ENCODE measurements around the gene APC. TPM values are rescaled to one million over a fixed set of nuclear protein-coding genes. Genes with fewer than 3 reads are reported as not detected.

APC gene
- total RNA-seq, 1 experiment from 2014 or later = 24.0 TPM

DNA sequence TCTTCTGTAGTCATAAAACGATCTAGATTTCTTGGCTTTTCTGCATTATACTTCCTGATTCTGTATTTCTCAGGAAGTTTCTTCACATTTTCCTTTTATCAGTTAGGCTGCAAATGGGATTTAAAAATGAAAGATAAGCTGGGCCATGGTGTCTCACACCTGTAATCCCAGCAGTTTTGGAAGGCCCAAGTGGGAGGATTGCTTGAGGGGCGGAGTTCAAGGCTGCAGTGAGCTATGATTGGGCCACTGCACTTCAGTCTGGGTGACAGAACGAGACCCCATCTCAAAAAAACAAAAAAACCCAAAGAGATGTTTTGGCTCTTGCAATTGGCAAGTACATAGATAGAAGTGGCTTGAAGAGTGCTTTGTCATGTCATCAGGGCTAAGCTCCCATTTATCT lies 26.2 kb upstream of the APC start:
- CTCF ChIA-PET = no interaction called here
- POLR2A ChIA-PET = no interaction called here
- no peak overlapping the region for H2AFZ ChIP-seq (ENCODE audit: low read depth, low read length, poor library complexity, severe bottlenecking)
- no peaks in the 10 kb centered on the region for H3K36me3 ChIP-seq (ENCODE audit: control insufficient read depth in 1 of 2, insufficient read depth in 2 of 2, low read length in 2 of 2)
- DNase-seq (ENCODE audit: low read depth, low spot score) = no peak
- no peak overlapping the region for H3K9ac ChIP-seq (ENCODE audit: low read length)
- peaks cover 40% of the 10 kb centered on the region for H3K79me2 ChIP-seq (ENCODE audit: insufficient read depth, low read length)
- H3K4me1 ChIP-seq (ENCODE audit: control insufficient read depth in 1 of 2, insufficient read depth in 2 of 2, low read length in 2 of 2) = peaks cover 17 to 32% of the 10 kb centered on the region in 2 experiments
- no peaks in the 10 kb centered on the region for H3K9me2 ChIP-seq (ENCODE audit: insufficient read depth)
- H3K27ac ChIP-seq (ENCODE audit: low read depth, low read length) = no peak overlapping the region
- H3K4me3 ChIP-seq (replicated peaks in 1 of 2; ENCODE audit: low read depth in 1 of 2, low read length in 2 of 2) = no peak overlapping the region
- no peaks in the 10 kb centered on the region for H3K27me3 ChIP-seq (ENCODE audit: insufficient read depth, low read length)
- H4K20me1 ChIP-seq (ENCODE audit: insufficient read depth) = no peaks in the 10 kb centered on the region; the same call in 1 of the 2 replicates
- RAD21 ChIA-PET (ENCODE audit: low non-redundant PET in 1 of 2, low total read pairs in 2 of 2, uncharacterized antibody in 2 of 2, unreplicated experiment in 2 of 2) = no interaction called here
- no peak for ATAC-seq
- no peak overlapping the region for H3K4me2 ChIP-seq (ENCODE audit: low read length)
- intact Hi-C loops (cut with micrococcal nuclease) = no loop called here
- TF ChIP-seq EZH2phosphoT487 (IDR thresholded peaks at IDR 0.05; ENCODE audit: borderline replicate concordance) (no peak), RAD21 (IDR thresholded peaks at IDR 0.05; ENCODE audit: low read depth) (no peak), ZNF274 (IDR thresholded peaks at IDR 0.05; ENCODE audit: low read depth, low read length) (no peak)
- H3K9me3 ChIP-seq (ENCODE audit: control insufficient read depth in 1 of 2, insufficient read depth in 1 of 2, low read depth in 1 of 2, low read length in 2 of 2) = no peaks in the 10 kb centered on the region
- BruUV-seq (replicated peaks) = no TSS peak

DNA sequence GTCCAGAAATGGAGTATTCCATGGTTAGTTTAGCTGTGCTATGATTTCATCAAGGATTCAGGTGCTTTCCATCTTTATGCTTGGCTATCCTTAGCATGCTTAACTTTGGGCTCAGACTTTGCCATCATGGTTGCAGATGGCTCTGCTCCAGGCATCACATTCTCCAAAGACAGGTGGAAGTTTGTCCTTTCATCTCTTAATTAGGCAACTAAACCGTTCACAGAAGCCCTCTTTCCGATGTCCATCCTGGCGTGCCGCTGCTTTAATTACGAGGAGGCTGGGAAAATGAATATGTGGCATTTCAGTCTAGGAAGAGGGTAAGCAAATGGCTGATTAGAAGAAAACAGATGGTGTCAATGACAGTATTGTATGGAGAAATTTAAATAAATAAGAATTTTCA lies 24.5 kb upstream of the APC start:
- Histone ChIP-seq H3K36me3 (ENCODE audit: control insufficient read depth in 1 of 2, insufficient read depth in 2 of 2, low read length in 2 of 2) (no peaks in the 10 kb centered on the region), H3K4me3 (replicated peaks in 1 of 2; ENCODE audit: low read depth in 1 of 2, low read length in 2 of 2) (no peak overlapping the region), H3K27ac (ENCODE audit: low read depth, low read length) (no peak overlapping the region), H3K9me2 (ENCODE audit: insufficient read depth) (no peaks in the 10 kb centered on the region), H3K4me2 (ENCODE audit: low read length) (no peak overlapping the region), H3K79me2 (ENCODE audit: insufficient read depth, low read length) (peaks cover 40% of the 10 kb centered on the region), H3K9me3 (ENCODE audit: control insufficient read depth in 1 of 2, insufficient read depth in 1 of 2, low read depth in 1 of 2, low read length in 2 of 2) (no peaks in the 10 kb centered on the region), H3K27me3 (ENCODE audit: insufficient read depth, low read length) (no peaks in the 10 kb centered on the region), H2AFZ (ENCODE audit: low read depth, low read length, poor library complexity, severe bottlenecking) (no peak overlapping the region), H3K4me1 (ENCODE audit: control insufficient read depth in 1 of 2, insufficient read depth in 2 of 2, low read length in 2 of 2) (peaks cover 14 to 23% of the 10 kb centered on the region in 2 experiments), H4K20me1 (ENCODE audit: insufficient read depth) (no peaks in the 10 kb centered on the region; the same call in 1 of the 2 replicates), H3K9ac (ENCODE audit: low read length) (no peak overlapping the region)
- ChIA-PET CTCF (no interaction called here), POLR2A (no interaction called here), RAD21 (ENCODE audit: low non-redundant PET in 1 of 2, low total read pairs in 2 of 2, uncharacterized antibody in 2 of 2, unreplicated experiment in 2 of 2) (no interaction called here)
- no peak for ATAC-seq
- DNase-seq (ENCODE audit: low read depth, low spot score) = no peak
- intact Hi-C loops (cut with micrococcal nuclease) = no loop called here
- no TSS peak for BruUV-seq (replicated peaks)
- TF ChIP-seq SRF (IDR thresholded peaks at IDR 0.05; ENCODE audit: low read depth) (no peak), EGR1 (IDR thresholded peaks at IDR 0.05; ENCODE audit: low read depth) (no peak), ZNF274 (IDR thresholded peaks at IDR 0.05; ENCODE audit: low read depth, low read length) (no peak), POLR2AphosphoS5 (IDR thresholded peaks at IDR 0.05; ENCODE audit: low read depth, low read length) (no peak), ELF1 (IDR thresholded peaks at IDR 0.05; ENCODE audit: borderline replicate concordance, low read depth) (no peak), JUND (IDR thresholded peaks at IDR 0.05) (no peak), SIN3A (IDR thresholded peaks at IDR 0.05; ENCODE audit: low read depth) (no peak), TCF7L2 (IDR thresholded peaks at IDR 0.05; ENCODE audit: borderline replicate concordance, extremely low read depth, insufficient read depth, insufficient read length) (no peak), EZH2phosphoT487 (IDR thresholded peaks at IDR 0.05; ENCODE audit: borderline replicate concordance) (no peak), ZFX (IDR thresholded peaks at IDR 0.05) (no peak), EZH2 (IDR thresholded peaks at IDR 0.05) (no peak), POLR2A (IDR thresholded peaks at IDR 0.05; ENCODE audit: borderline replicate concordance, extremely low read depth, insufficient read depth, insufficient read length) (no peak), CEBPB (IDR thresholded peaks at IDR 0.05; ENCODE audit: low read depth) (no peak), RAD21 (IDR thresholded peaks at IDR 0.05; ENCODE audit: low read depth) (no peak)
- TF ChIP-seq, protein P1, sequence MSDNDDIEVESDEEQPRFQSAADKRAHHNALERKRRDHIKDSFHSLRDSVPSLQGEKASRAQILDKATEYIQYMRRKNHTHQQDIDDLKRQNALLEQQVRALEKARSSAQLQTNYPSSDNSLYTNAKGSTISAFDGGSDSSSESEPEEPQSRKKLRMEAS (IDR thresholded peaks at IDR 0.05) = no peak
- TF ChIP-seq, protein P2, sequence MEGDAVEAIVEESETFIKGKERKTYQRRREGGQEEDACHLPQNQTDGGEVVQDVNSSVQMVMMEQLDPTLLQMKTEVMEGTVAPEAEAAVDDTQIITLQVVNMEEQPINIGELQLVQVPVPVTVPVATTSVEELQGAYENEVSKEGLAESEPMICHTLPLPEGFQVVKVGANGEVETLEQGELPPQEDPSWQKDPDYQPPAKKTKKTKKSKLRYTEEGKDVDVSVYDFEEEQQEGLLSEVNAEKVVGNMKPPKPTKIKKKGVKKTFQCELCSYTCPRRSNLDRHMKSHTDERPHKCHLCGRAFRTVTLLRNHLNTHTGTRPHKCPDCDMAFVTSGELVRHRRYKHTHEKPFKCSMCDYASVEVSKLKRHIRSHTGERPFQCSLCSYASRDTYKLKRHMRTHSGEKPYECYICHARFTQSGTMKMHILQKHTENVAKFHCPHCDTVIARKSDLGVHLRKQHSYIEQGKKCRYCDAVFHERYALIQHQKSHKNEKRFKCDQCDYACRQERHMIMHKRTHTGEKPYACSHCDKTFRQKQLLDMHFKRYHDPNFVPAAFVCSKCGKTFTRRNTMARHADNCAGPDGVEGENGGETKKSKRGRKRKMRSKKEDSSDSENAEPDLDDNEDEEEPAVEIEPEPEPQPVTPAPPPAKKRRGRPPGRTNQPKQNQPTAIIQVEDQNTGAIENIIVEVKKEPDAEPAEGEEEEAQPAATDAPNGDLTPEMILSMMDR (IDR thresholded peaks at IDR 0.05 in 2 of 3, conservative IDR thresholded peaks at IDR 0.05 in 1 of 3; ENCODE audit: borderline replicate concordance in 1 of 3, insufficient read depth in 1 of 3, low read depth in 2 of 3, low read length in 2 of 3) = no peak
- TF ChIP-seq, protein P3, sequence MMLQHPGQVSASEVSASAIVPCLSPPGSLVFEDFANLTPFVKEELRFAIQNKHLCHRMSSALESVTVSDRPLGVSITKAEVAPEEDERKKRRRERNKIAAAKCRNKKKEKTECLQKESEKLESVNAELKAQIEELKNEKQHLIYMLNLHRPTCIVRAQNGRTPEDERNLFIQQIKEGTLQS (IDR thresholded peaks at IDR 0.05) = no peak
